Raji (cell line): ENCODE measurements around the gene COL23A1.

ENCODE experiments used
- POLR2A ChIP-seq: IDR thresholded peaks from 2 replicates; pipeline ENCODE4 v1.6.1; 2011; ENCODE audit warnings: low read depth, low read length, control low read depth; ENCODE audit not compliant: insufficient read depth

Gene COL23A1

GRCh38 chr5:178532666-178533065, 57.5 kb downstream of the COL23A1 start:
- no peak for TF ChIP-seq POLR2A

- TF ChIP-seq POLR2A = no peak
Measured at GRCh38 chr5:178532236-178532635, 58.0 kb downstream of the COL23A1 start.

- TF ChIP-seq POLR2A = no peak
Measured at GRCh38 chr5:178531786-178532185, 58.4 kb downstream of the COL23A1 start.

- no peak for TF ChIP-seq POLR2A
Measured at GRCh38 chr5:178530526-178530925, 59.7 kb downstream of the COL23A1 start.

GRCh38 chr5:178529080-178529479, 61.1 kb downstream of the COL23A1 start:
- TF ChIP-seq POLR2A = no peak

GRCh38 chr5:178527458-178528307, 62.5 kb downstream of the COL23A1 start:
- TF ChIP-seq POLR2A = no peak

- no peak for TF ChIP-seq POLR2A
Measured at GRCh38 chr5:178526773-178527457, 63.3 kb downstream of the COL23A1 start.

- no peak for TF ChIP-seq POLR2A
Measured at GRCh38 chr5:178525906-178526732, 64.1 kb downstream of the COL23A1 start.

- TF ChIP-seq POLR2A = no peak
Measured at GRCh38 chr5:178524093-178524882, 65.9 kb downstream of the COL23A1 start.

GRCh38 chr5:178522361-178522760, 67.8 kb downstream of the COL23A1 start:
- no peak for TF ChIP-seq POLR2A

- TF ChIP-seq POLR2A = no peak
Measured at GRCh38 chr5:178520851-178521250, 69.3 kb downstream of the COL23A1 start.

- TF ChIP-seq POLR2A = no peak
Measured at GRCh38 chr5:178519804-178520203, 70.4 kb downstream of the COL23A1 start.

- no peak for TF ChIP-seq POLR2A
Measured at GRCh38 chr5:178519155-178519554, 71.0 kb downstream of the COL23A1 start.

- no peak for TF ChIP-seq POLR2A
Measured at GRCh38 chr5:178516504-178517235, 73.5 kb downstream of the COL23A1 start.
